HEK293 (cell line): ENCODE data around the gene ZNF19.

Source experiments
- CTCF ChIA-PET: fragments of 350-600 bp; formaldehyde crosslinking; extraction: SDS; loops from one replicate; lab custom pipeline; 2021; ENCODE audit warnings: antibody characterized with exemption; lab: Yijun Ruan, JAX
- POLR2A ChIA-PET: fragments of 300-600 bp; formaldehyde crosslinking; extraction: SDS; loops from one replicate; lab custom pipeline; 2020; ENCODE audit warnings: antibody characterized with exemption, inconsistent platforms; lab: Yijun Ruan, JAX
- H3K27ac ChIP-seq: fragments of 200-500 bp; sonication (Bioruptor generic); 2 replicates; pipeline ENCODE4 v1.5.1; 2014; ENCODE audit warnings: low read depth, low read length, control low read depth, inconsistent platforms; ENCODE audit errors: extremely low read depth
- H3K36me3 ChIP-seq, 2 experiments: fragments of 200-500 bp in 1 of 2; sonication (Bioruptor generic) in 1 of 2; 1 replicate in 1 of 2; 2 replicates in 1 of 2; pipeline ENCODE4 v1.5.1; 2014 to 2017; ENCODE audit warnings: inconsistent platforms in 2 of 2, low read length in 2 of 2; ENCODE audit not compliant: control insufficient read depth in 2 of 2, insufficient read depth in 1 of 2
- H3K4me1 ChIP-seq: fragments of 200-500 bp; sonication (Bioruptor generic); 2 replicates; pipeline ENCODE4 v1.5.1; 2014; ENCODE audit warnings: mild to moderate bottlenecking, low read length, inconsistent platforms; ENCODE audit not compliant: control insufficient read depth, insufficient read depth
- H3K4me3 ChIP-seq: 2 replicates; pipeline ENCODE4 v1.5.1; 2011; ENCODE audit warnings: low read depth, mild to moderate bottlenecking, control low read depth, low read length, moderate library complexity
- H3K9me3 ChIP-seq: fragments of 200-500 bp; sonication (Bioruptor generic); 2 replicates; pipeline ENCODE4 v1.5.1; 2014; ENCODE audit warnings: low read depth, low read length, inconsistent platforms; ENCODE audit not compliant: control insufficient read depth, insufficient read depth
- BCL11A ChIP-seq: fragments of 450-650 bp; formaldehyde crosslinking; IDR thresholded peaks from 2 replicates; pipeline ENCODE4 v1.5.1; 2016; ENCODE audit warnings: low read depth, missing biosample characterization, missing genetic modification characterization
- GLIS1 ChIP-seq: fragments of 450-650 bp; formaldehyde crosslinking; IDR thresholded peaks from 2 replicates; pipeline ENCODE4 v1.5.1; 2016; ENCODE audit warnings: missing biosample characterization, missing genetic modification characterization
- KLF1 ChIP-seq: fragments of 450-650 bp; formaldehyde crosslinking; IDR thresholded peaks from 2 replicates; pipeline ENCODE4 v1.5.1; 2016; ENCODE audit warnings: missing biosample characterization, missing genetic modification characterization
- KLF9 ChIP-seq: fragments of 450-650 bp; formaldehyde crosslinking; IDR thresholded peaks from 2 replicates; pipeline ENCODE4 v1.5.1; 2016; ENCODE audit warnings: missing biosample characterization, missing genetic modification characterization, low read depth
- MEIS1 ChIP-seq: sonication (generic); formaldehyde crosslinking; IDR thresholded peaks from 2 replicates; pipeline ENCODE4 v1.8.1; 2022; ENCODE audit warnings: missing genetic modification reagents, mild to moderate bottlenecking, borderline replicate concordance
- MYNN ChIP-seq: fragments of 450-650 bp; formaldehyde crosslinking; IDR thresholded peaks from 2 replicates; pipeline ENCODE4 v1.5.1; 2016; ENCODE audit warnings: missing biosample characterization, missing genetic modification characterization, borderline replicate concordance
- PRDM10 ChIP-seq: fragments of 450-650 bp; formaldehyde crosslinking; IDR thresholded peaks from 2 replicates; pipeline ENCODE4 v1.5.1; 2016; ENCODE audit warnings: missing biosample characterization, missing genetic modification characterization
- RBAK ChIP-seq: fragments of 450-650 bp; formaldehyde crosslinking; IDR thresholded peaks from 2 replicates; pipeline ENCODE4 v1.5.1; 2016; ENCODE audit warnings: missing biosample characterization, missing genetic modification characterization
- ZBTB17 ChIP-seq: fragments of 450-650 bp; formaldehyde crosslinking; IDR thresholded peaks from 2 replicates; pipeline ENCODE4 v1.5.1; 2016; ENCODE audit warnings: missing biosample characterization, missing genetic modification characterization
- ZBTB48 ChIP-seq: fragments of 450-650 bp; formaldehyde crosslinking; IDR thresholded peaks from 2 replicates; pipeline ENCODE4 v1.5.1; 2016; ENCODE audit warnings: missing biosample characterization, missing genetic modification characterization
- ZNF133 ChIP-seq: fragments of 450-650 bp; formaldehyde crosslinking; IDR thresholded peaks from 2 replicates; pipeline ENCODE4 v1.5.1; 2016; ENCODE audit warnings: missing biosample characterization, missing genetic modification characterization
- ZNF223 ChIP-seq: fragments of 450-650 bp; formaldehyde crosslinking; IDR thresholded peaks from 2 replicates; pipeline ENCODE4 v1.5.1; 2016; ENCODE audit warnings: missing biosample characterization, missing genetic modification characterization
- ZNF274 ChIP-seq, 2 experiments: fragments of 200-500 bp in 1 of 2; fragments of 450-650 bp in 1 of 2; sonication (Bioruptor generic) in 1 of 2; formaldehyde crosslinking in 1 of 2; IDR thresholded peaks; 2 replicates each; pipeline versions ENCODE4 v1.5.1 to v1.6.1; 2014 to 2016; ENCODE audit warnings: borderline replicate concordance in 1 of 2, inconsistent platforms in 1 of 2, low read length in 1 of 2, missing biosample characterization in 1 of 2, missing genetic modification characterization in 1 of 2
- ZNF391 ChIP-seq: fragments of 450-650 bp; formaldehyde crosslinking; IDR thresholded peaks from 2 replicates; pipeline ENCODE4 v1.5.1; 2016; ENCODE audit warnings: low read depth, missing biosample characterization, missing genetic modification characterization, borderline replicate concordance
- ZNF473 ChIP-seq: fragments of 450-650 bp; formaldehyde crosslinking; IDR thresholded peaks from 2 replicates; pipeline ENCODE4 v1.5.1; 2017; ENCODE audit warnings: missing biosample characterization, missing genetic modification characterization
- ZNF544 ChIP-seq: fragments of 450-650 bp; formaldehyde crosslinking; IDR thresholded peaks from 2 replicates; pipeline ENCODE4 v1.5.0; 2017; ENCODE audit warnings: missing biosample characterization, missing genetic modification characterization
- ZNF621 ChIP-seq: fragments of 450-650 bp; formaldehyde crosslinking; IDR thresholded peaks from 2 replicates; pipeline ENCODE4 v1.5.1; 2017; ENCODE audit warnings: missing biosample characterization, missing genetic modification characterization
- ZNF624 ChIP-seq: fragments of 450-650 bp; formaldehyde crosslinking; IDR thresholded peaks from 2 replicates; pipeline ENCODE4 v1.5.1; 2017; ENCODE audit warnings: missing biosample characterization, missing genetic modification characterization
- ZNF658 ChIP-seq: fragments of 450-650 bp; formaldehyde crosslinking; IDR thresholded peaks from 2 replicates; pipeline ENCODE4; 2016; ENCODE audit warnings: missing biosample characterization, missing genetic modification characterization
- ZNF830 ChIP-seq: fragments of 450-650 bp; IDR thresholded peaks from 2 replicates; pipeline ENCODE4 v1.5.0; 2018; ENCODE audit warnings: missing biosample characterization, missing genetic modification characterization, low read depth, mild to moderate bottlenecking, moderate library complexity
- ZSCAN30 ChIP-seq: fragments of 450-650 bp; IDR thresholded peaks from 2 replicates; pipeline ENCODE4 v1.5.1; 2018; ENCODE audit warnings: missing biosample characterization, mild to moderate bottlenecking, missing genetic modification characterization, moderate library complexity
- TF ChIP-seq, protein P1 (sequence below): fragments of 450-650 bp; formaldehyde crosslinking; IDR thresholded peaks from 2 replicates; pipeline ENCODE4 v1.5.1; 2016; ENCODE audit warnings: missing biosample characterization, missing genetic modification characterization
- TF ChIP-seq, protein P2 (sequence below): fragments of 450-650 bp; formaldehyde crosslinking; IDR thresholded peaks from 2 replicates; pipeline ENCODE4 v1.5.1; 2016; ENCODE audit warnings: missing biosample characterization, missing genetic modification characterization
- TF ChIP-seq, protein P3 (sequence below): fragments of 450-650 bp; formaldehyde crosslinking; IDR thresholded peaks from 2 replicates; pipeline ENCODE4 v1.5.1; 2017; ENCODE audit warnings: missing biosample characterization, missing genetic modification characterization

The ZNF19 gene

DNA sequence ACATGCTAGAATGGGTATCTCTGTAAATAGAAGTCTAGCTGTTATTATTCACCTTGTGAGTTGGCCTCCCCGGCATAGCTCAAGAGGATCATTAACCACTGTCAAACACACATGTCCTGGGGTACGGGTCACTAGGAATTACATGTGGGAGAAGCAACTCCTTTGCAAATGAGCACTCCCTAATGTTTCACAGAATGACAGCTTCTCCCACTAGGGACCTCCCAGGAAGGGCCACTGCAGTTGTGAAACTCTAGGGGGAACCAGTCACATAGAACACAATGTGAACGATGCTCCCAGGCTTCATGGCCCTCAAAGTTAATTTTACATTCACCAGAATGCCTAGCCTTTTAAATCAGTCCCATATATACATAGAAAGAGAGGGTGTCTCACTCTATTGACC lies 12.4 kb upstream of the ZNF19 start:
- ChIA-PET POLR2A (no interaction called here), CTCF (interaction anchor here (0.6 to 4.8 kb wide), 12 partner anchors 12 to 190 kb away, joined by 3 to 35 read pairs (median 6); partner anchors contain the start of genes CHST4 and ZNF19)
- TF ChIP-seq ZBTB48 (tag by site-specific recombination) (no peak), ZNF274 (IDR thresholded peaks at IDR 0.05; ENCODE audit: low read length) (no peak), ZNF274 (tag by site-specific recombination; IDR thresholded peaks at IDR 0.05; ENCODE audit: borderline replicate concordance) (no peak), GLIS1 (tag by site-specific recombination) (peak; percentile 45), PRDM10 (no peak)
- TF ChIP-seq, protein P1, sequence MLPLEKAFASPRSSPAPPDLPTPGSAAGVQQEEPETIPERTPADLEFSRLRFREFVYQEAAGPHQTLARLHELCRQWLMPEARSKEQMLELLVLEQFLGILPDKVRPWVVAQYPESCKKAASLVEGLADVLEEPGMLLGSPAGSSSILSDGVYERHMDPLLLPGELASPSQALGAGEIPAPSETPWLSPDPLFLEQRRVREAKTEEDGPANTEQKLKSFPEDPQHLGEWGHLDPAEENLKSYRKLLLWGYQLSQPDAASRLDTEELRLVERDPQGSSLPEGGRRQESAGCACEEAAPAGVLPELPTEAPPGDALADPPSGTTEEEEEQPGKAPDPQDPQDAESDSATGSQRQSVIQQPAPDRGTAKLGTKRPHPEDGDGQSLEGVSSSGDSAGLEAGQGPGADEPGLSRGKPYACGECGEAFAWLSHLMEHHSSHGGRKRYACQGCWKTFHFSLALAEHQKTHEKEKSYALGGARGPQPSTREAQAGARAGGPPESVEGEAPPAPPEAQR (tag by site-specific recombination) = no peak

GRCh38 chr16:71500964-71501363 lies 11.8 kb upstream of the ZNF19 start:
- ChIA-PET POLR2A (no interaction called here), CTCF (interaction anchor here (0.6 to 4.8 kb wide), 11 partner anchors 12 to 189 kb away, joined by 3 to 35 read pairs (median 5); partner anchors contain the start of genes CHST4 and ZNF19)
- Histone ChIP-seq H3K4me1 (no peaks in the 10 kb centered on the region), H3K9me3 (no peaks in the 10 kb centered on the region), H3K4me3 (no peak overlapping the region), H3K27ac (no peak overlapping the region), H3K36me3 (no peaks in the 10 kb centered on the region)
- no peak for TF ChIP-seq ZNF133 (tag by site-specific recombination)
- TF ChIP-seq ZNF544 = no peak
- no peak for TF ChIP-seq ZNF223 (tag by site-specific recombination)
- no peak for TF ChIP-seq BCL11A (tag by site-specific recombination)
- TF ChIP-seq ZNF473 (tag by site-specific recombination) = no peak
- no peak for TF ChIP-seq RBAK
- no peak for TF ChIP-seq KLF9 (tag by site-specific recombination)
- TF ChIP-seq KLF1 (tag by site-specific recombination) = no peak
- TF ChIP-seq ZNF621 (tag by site-specific recombination) = no peak
- TF ChIP-seq MYNN = no peak
- no peak for TF ChIP-seq ZNF658

More for the DNA sequence above, 12.4 kb upstream of the ZNF19 start:
- H3K4me3 ChIP-seq = no peak overlapping the region
- H3K36me3 ChIP-seq = no peaks in the 10 kb centered on the region
- H3K4me1 ChIP-seq = no peaks in the 10 kb centered on the region
- H3K9me3 ChIP-seq = no peaks in the 10 kb centered on the region
- H3K27ac ChIP-seq = no peak overlapping the region

DNA sequence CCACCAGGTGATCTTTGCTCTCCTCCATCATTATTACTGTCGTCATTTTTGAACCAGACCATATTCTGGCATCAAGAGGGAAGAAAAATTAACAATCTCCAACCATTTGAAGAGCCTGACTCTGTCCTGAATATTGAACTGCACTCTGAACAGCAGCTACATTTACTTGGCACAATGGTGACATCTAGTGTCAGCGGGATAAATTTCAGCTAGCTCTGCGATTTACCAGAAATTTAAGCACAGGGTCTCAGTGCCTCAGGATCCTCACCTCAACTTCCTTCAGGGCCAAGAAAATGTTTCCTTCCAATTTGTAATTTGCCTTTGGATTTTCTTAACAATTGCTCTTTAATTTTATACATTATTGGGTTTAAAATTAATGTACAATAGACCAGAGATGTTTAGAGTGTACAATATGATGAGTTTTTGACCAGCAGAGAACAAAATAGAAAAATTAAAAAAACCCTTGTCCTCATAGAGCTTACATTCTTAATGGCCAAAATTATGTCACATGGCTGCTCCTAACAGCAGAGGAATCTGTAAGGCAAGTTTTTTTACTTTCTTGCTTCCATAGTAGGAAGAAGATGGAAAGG lies 10.7 kb upstream of the ZNF19 start:
- no peak overlapping the region for H3K4me3 ChIP-seq
- ChIA-PET POLR2A (no interaction called here), CTCF (interaction anchor here (0.6 to 5.2 kb wide), 32 partner anchors 10 to 729 kb away, joined by 3 to 72 read pairs (median 4); partner anchors contain the start of gene CHST4)
- H3K4me1 ChIP-seq = no peaks in the 10 kb centered on the region
- H3K27ac ChIP-seq = no peak overlapping the region
- H3K36me3 ChIP-seq = no peaks in the 10 kb centered on the region
- H3K9me3 ChIP-seq = no peaks in the 10 kb centered on the region
- TF ChIP-seq ZBTB17 (no peak), ZNF624 (tag by site-specific recombination) (no peak), ZNF830 (tag by site-specific recombination) (no peak), ZSCAN30 (tag by site-specific recombination) (0 out of 2 replicates have a peak, but pooled peaks have one; percentile 35), ZNF391 (tag by site-specific recombination) (no peak), MEIS1 (CRISPR knock-in tag) (no peak)
- TF ChIP-seq, protein P2, sequence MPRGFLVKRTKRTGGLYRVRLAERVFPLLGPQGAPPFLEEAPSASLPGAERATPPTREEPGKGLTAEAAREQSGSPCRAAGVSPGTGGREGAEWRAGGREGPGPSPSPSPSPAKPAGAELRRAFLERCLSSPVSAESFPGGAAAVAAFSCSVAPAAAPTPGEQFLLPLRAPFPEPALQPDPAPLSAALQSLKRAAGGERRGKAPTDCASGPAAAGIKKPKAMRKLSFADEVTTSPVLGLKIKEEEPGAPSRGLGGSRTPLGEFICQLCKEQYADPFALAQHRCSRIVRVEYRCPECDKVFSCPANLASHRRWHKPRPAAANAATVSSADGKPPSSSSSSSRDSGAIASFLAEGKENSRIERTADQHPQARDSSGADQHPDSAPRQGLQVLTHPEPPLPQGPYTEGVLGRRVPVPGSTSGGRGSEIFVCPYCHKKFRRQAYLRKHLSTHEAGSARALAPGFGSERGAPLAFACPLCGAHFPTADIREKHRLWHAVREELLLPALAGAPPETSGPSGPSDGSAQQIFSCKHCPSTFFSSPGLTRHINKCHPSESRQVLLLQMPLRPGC (tag by site-specific recombination) = no peak
- TF ChIP-seq, protein P3, sequence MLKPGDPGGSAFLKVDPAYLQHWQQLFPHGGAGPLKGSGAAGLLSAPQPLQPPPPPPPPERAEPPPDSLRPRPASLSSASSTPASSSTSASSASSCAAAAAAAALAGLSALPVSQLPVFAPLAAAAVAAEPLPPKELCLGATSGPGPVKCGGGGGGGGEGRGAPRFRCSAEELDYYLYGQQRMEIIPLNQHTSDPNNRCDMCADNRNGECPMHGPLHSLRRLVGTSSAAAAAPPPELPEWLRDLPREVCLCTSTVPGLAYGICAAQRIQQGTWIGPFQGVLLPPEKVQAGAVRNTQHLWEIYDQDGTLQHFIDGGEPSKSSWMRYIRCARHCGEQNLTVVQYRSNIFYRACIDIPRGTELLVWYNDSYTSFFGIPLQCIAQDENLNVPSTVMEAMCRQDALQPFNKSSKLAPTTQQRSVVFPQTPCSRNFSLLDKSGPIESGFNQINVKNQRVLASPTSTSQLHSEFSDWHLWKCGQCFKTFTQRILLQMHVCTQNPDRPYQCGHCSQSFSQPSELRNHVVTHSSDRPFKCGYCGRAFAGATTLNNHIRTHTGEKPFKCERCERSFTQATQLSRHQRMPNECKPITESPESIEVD (tag by site-specific recombination) = no peak
